HG02642 (cell line): ENCODE data around the gene UIMC1.

Source experiments
- ATAC-seq: cut with Tn5 transposase; IDR thresholded peaks from one replicate; pipeline ENCODE4 v1.9.1; 2021; ENCODE audit warnings: mild to moderate bottlenecking; ENCODE audit not compliant: unreplicated experiment, poor library complexity

The UIMC1 gene

GRCh38 chr5:176857216-176857893 is 149.2 kb downstream of the UIMC1 start:
- ATAC-seq: no peak

DNA sequence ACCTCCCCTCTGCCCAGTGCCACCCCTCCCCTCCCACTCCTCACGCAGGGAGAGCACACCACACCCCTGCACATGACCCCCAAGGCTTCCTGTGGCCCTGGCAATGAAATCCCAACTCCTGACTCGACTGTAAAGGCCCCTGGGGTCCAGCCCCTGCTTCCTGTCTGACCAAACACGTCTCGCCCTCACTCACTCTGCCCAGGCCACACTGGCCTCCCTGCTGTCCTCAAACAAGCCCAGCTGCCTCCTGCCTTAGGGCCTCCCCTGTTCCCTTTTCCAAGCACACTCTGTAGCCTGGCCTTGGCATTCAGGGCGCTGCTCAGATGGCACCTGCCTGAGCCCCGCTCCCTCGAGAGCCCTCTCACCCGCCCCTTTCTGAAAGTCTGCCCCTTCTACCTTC is 149.8 kb downstream of the UIMC1 start:
- ATAC-seq: no peak

DNA sequence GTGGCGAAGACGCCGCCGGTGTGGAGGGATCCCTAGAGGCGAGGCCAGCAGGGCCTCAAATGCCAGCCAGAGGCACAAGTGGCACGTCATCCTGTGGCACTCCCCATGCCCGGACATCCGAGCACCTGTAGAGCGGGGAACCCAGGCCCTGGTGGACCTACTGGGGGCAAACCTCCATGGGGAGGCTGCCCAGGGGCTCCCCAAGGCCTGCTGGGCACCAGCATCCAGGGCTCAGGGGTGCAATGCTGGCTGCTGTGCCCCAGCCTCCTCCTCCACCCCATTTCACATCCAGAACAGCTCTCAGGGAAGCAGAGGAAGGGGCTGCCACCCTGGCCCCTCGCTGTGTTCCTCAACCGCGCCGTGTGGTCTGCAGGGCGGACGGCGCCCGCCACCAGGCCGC is 151.0 kb downstream of the UIMC1 start:
- ATAC-seq: no peak
